ENCODE measurements around the gene SMIM1.

DNA sequence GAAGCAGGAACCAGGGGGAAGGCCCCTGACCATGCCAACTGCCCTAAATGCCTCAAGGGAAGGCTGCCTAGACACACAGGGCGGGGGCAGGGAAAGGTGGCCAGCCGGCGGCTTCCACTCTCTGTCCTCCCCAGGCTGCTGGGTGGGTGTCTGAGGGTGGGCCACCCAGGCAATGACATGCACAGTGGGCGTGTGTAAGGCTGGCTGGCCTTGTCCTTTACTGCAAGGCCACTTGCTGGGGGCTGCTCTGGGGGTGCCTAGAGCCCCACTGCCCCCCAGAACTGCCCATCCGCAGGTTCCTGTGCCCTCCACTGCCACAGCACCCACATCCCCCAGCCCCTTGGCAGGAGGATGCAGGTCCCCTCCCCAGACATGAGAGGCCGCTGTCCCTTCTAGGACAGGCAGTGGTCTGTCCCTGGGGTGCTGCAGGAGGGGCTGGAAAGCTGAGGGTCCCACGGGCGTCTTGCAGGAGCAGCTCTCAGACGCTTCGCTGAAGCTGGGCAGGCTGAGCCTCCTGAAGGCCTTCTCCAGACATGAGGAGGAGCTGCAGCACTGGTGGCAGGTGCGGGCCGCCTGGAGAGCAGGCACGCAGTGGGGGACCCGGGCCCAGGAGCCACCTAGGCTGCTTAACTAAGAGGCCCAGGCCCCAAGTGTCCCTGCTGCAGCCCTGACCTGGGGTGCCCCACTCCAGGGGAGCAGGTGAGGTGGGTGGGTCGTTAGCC lies 10.2 kb upstream of the SMIM1 start:
- TF ChIP-seq, protein P1, sequence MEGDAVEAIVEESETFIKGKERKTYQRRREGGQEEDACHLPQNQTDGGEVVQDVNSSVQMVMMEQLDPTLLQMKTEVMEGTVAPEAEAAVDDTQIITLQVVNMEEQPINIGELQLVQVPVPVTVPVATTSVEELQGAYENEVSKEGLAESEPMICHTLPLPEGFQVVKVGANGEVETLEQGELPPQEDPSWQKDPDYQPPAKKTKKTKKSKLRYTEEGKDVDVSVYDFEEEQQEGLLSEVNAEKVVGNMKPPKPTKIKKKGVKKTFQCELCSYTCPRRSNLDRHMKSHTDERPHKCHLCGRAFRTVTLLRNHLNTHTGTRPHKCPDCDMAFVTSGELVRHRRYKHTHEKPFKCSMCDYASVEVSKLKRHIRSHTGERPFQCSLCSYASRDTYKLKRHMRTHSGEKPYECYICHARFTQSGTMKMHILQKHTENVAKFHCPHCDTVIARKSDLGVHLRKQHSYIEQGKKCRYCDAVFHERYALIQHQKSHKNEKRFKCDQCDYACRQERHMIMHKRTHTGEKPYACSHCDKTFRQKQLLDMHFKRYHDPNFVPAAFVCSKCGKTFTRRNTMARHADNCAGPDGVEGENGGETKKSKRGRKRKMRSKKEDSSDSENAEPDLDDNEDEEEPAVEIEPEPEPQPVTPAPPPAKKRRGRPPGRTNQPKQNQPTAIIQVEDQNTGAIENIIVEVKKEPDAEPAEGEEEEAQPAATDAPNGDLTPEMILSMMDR (IDR thresholded peaks at IDR 0.05 in 2 of 3, conservative IDR thresholded peaks at IDR 0.05 in 1 of 3; ENCODE audit: borderline replicate concordance in 1 of 3, insufficient read depth in 1 of 3, low read depth in 2 of 3, low read length in 2 of 3) = no peak
- no peak for TF ChIP-seq POLR2A (IDR thresholded peaks at IDR 0.05; ENCODE audit: borderline replicate concordance, extremely low read depth, insufficient read depth, insufficient read length)
- TF ChIP-seq CEBPB (IDR thresholded peaks at IDR 0.05; ENCODE audit: low read depth) = no peak
- no peak for TF ChIP-seq ZNF274 (IDR thresholded peaks at IDR 0.05; ENCODE audit: low read depth, low read length)
- TF ChIP-seq RAD21 (IDR thresholded peaks at IDR 0.05; ENCODE audit: low read depth) = no peak
- TF ChIP-seq EZH2 (IDR thresholded peaks at IDR 0.05) = no peak
- TF ChIP-seq SP1 (IDR thresholded peaks at IDR 0.05; ENCODE audit: low read depth) = no peak
- no peak for TF ChIP-seq SIN3A (IDR thresholded peaks at IDR 0.05; ENCODE audit: low read depth)
- TF ChIP-seq, protein P2, sequence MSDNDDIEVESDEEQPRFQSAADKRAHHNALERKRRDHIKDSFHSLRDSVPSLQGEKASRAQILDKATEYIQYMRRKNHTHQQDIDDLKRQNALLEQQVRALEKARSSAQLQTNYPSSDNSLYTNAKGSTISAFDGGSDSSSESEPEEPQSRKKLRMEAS (IDR thresholded peaks at IDR 0.05) = no peak
- no peak for TF ChIP-seq YY1 (IDR thresholded peaks at IDR 0.05; ENCODE audit: extremely low read depth, insufficient replicate concordance, low read depth, low read length)
